HepG2 (cell line): ENCODE data around the gene GJD3. TPM values are rescaled to one million over a fixed set of nuclear protein-coding genes. Genes with fewer than 3 reads are reported as not detected.

Experiments used
- ATAC-seq: fragments of 200-7000 bp; cut with Tn5 transposase; 3 replicates; pipeline ENCODE4 v1.9.1; 2020; ENCODE audit warnings: mild to moderate bottlenecking, moderate library complexity
- BruUV-seq: library from RNA; stranded (reverse); fragments of 400-500 nt; replicated peaks from 2 replicates; lab custom pipeline; 2021; lab: Mats Ljungman, UMichigan
- CTCF ChIA-PET: fragments of 300-600 bp; formaldehyde crosslinking; extraction: SDS; loops from one replicate; lab custom pipeline; 2021; ENCODE audit warnings: low total read pairs, inconsistent platforms, low intra/inter-chr PET ratio; lab: Yijun Ruan, JAX
- POLR2A ChIA-PET: fragments of 350-600 bp; sonication (Branson Sonifier 250); formaldehyde crosslinking; loops from one replicate; lab custom pipeline; 2020; ENCODE audit warnings: antibody characterized with exemption, inconsistent platforms; lab: Yijun Ruan, JAX
- DNase-seq: peaks from one replicate; pipeline ENCODE4 v3.0.0-alpha.2; 2015; ENCODE audit warnings: low spot score
- FAIRE-seq: peaks from 3 replicates; lab custom pipeline; 2011; peaks lifted over from hg19 to GRCh38; lab: Jason Lieb, UNC
- H2AFZ ChIP-seq: one replicate; pipeline ENCODE4 v1.6.1; 2011; ENCODE audit warnings: low read length, inconsistent platforms
- H3K27ac ChIP-seq: fragments of 300-600 bp; 3 replicates; pipeline ENCODE4 v1.8.0; 2011; ENCODE audit warnings: mixed run types, mild to moderate bottlenecking, mixed read lengths, low read length, inconsistent platforms; ENCODE audit not compliant: insufficient read depth; ENCODE audit errors: extremely low read length
- H3K27me3 ChIP-seq, 2 experiments: fragments of 200-600 bp in 1 of 2; 2 replicates in 1 of 2; 3 replicates in 1 of 2; pipeline versions ENCODE4 v1.6.0 to v1.8.0; 2011; ENCODE audit warnings: low read length in 2 of 2, mild to moderate bottlenecking in 2 of 2, moderate library complexity in 2 of 2, inconsistent platforms in 1 of 2; ENCODE audit not compliant: insufficient read depth in 2 of 2, control insufficient read depth in 1 of 2
- H3K36me3 ChIP-seq, 2 experiments: fragments of 200-600 bp in 1 of 2; replicated peaks in 1 of 2; 2 replicates in 1 of 2; 3 replicates in 1 of 2; pipeline versions ENCODE4 v1.5.1 to v1.8.0; 2011; ENCODE audit warnings: low read length in 2 of 2, inconsistent platforms in 1 of 2; ENCODE audit not compliant: insufficient read depth in 2 of 2, control insufficient read depth in 1 of 2
- H3K4me1 ChIP-seq: 2 replicates; pipeline ENCODE4 v1.5.1; 2012; ENCODE audit warnings: low read length, inconsistent platforms; ENCODE audit not compliant: insufficient read depth
- H3K4me2 ChIP-seq: 2 replicates; pipeline ENCODE4 v1.6.0; 2011; ENCODE audit warnings: low read depth, low read length, inconsistent platforms
- H3K4me3 ChIP-seq, 3 experiments: fragments of 200-600 bp in 1 of 3; sonication (generic), shearing (Covaris generic) in 1 of 3; replicated peaks in 1 of 3; 2 replicates each; pipeline ENCODE4 v1.5.1; 2011 to 2016; ENCODE audit warnings: low read length in 3 of 3, inconsistent platforms in 2 of 3, low read depth in 2 of 3, mild to moderate bottlenecking in 2 of 3, control low read depth in 1 of 3, mixed read lengths in 1 of 3; ENCODE audit not compliant: insufficient read depth in 1 of 3
- H3K79me2 ChIP-seq: one replicate; pipeline ENCODE4 v1.6.1; 2011; ENCODE audit warnings: low read length, inconsistent platforms; ENCODE audit not compliant: insufficient read depth
- H3K9ac ChIP-seq: 2 replicates; pipeline ENCODE4 v1.6.0; 2011; ENCODE audit warnings: mild to moderate bottlenecking, low read depth, low read length, inconsistent platforms; ENCODE audit not compliant: insufficient read depth
- H3K9me3 ChIP-seq: 2 replicates; pipeline ENCODE4 v1.5.1; 2012; ENCODE audit warnings: mild to moderate bottlenecking, low read length
- H4K20me1 ChIP-seq: 2 replicates; pipeline ENCODE4 v1.6.0; 2011; ENCODE audit warnings: inconsistent platforms, mild to moderate bottlenecking, low read length, moderate library complexity; ENCODE audit not compliant: insufficient read depth
- CHD4 ChIP-seq: fragments of 200-600 bp; sonication (generic); IDR thresholded peaks from 2 replicates; pipeline ENCODE4 v1.7.0; 2017; ENCODE audit warnings: mild to moderate bottlenecking, low read length, borderline replicate concordance
- GLI4 ChIP-seq: sonication (generic); formaldehyde crosslinking; IDR thresholded peaks from 2 replicates; pipeline ENCODE4 v1.5.1; 2020; ENCODE audit warnings: missing genetic modification reagents, mild to moderate bottlenecking, moderate library complexity, borderline replicate concordance
- HMG20B ChIP-seq: conservative IDR thresholded peaks from 2 replicates; pipeline ENCODE4 v1.6.1; 2016; ENCODE audit warnings: missing genetic modification reagents, missing compliant biosample characterization
- KAT2B ChIP-seq: fragments of 150-350 bp; IDR thresholded peaks from 2 replicates; pipeline ENCODE4 v1.6.1; 2014; ENCODE audit warnings: low read depth, low read length, borderline replicate concordance
- MATR3 ChIP-seq: sonication (generic); formaldehyde crosslinking; IDR thresholded peaks from 2 replicates; pipeline ENCODE4 v1.4.0; 2020; ENCODE audit warnings: missing genetic modification reagents
- NCOA5 ChIP-seq: sonication (generic); formaldehyde crosslinking; IDR thresholded peaks from 2 replicates; pipeline ENCODE4 v1.4.0; 2020; ENCODE audit warnings: missing genetic modification reagents
- NONO ChIP-seq, 2 experiments: fragments of 450-650 bp in 1 of 2; sonication (generic) in 1 of 2; formaldehyde crosslinking in 1 of 2; IDR thresholded peaks in 1 of 2; conservative IDR thresholded peaks in 1 of 2; 2 replicates each; pipeline versions ENCODE4 v1.6.1 to v1.8.0; 2017 to 2022; ENCODE audit warnings: mild to moderate bottlenecking in 1 of 2, missing genetic modification reagents in 1 of 2, moderate library complexity in 1 of 2
- NR2F2 ChIP-seq: IDR thresholded peaks from 2 replicates; pipeline ENCODE4 v1.6.1; 2012; ENCODE audit warnings: low read depth, inconsistent platforms, borderline replicate concordance
- ZBTB38 ChIP-seq: sonication (generic); formaldehyde crosslinking; IDR thresholded peaks from 2 replicates; pipeline ENCODE4 v1.5.1; 2020; ENCODE audit warnings: mild to moderate bottlenecking, missing genetic modification reagents
- ZNF296 ChIP-seq: sonication (generic); formaldehyde crosslinking; conservative IDR thresholded peaks from 2 replicates; pipeline ENCODE4 v1.5.0; 2020; ENCODE audit warnings: mild to moderate bottlenecking, missing genetic modification reagents
- ZNF780A ChIP-seq: sonication (generic); formaldehyde crosslinking; IDR thresholded peaks from 2 replicates; pipeline ENCODE4 v1.8.0; 2022; ENCODE audit warnings: mild to moderate bottlenecking, missing genetic modification reagents, moderate library complexity
- ZNF790 ChIP-seq: sonication (generic); formaldehyde crosslinking; IDR thresholded peaks from 2 replicates; pipeline ENCODE4 v1.8.0; 2022; ENCODE audit warnings: missing genetic modification reagents, mild to moderate bottlenecking, borderline replicate concordance
- WGBS: methylation state at CpG from one replicate; pipeline ENCODE4 v1.1.6; 2017; ENCODE audit warnings: low lambda C conversion rate; 5-methylcytosine and 5-hydroxymethylcytosine counted together
- in situ Hi-C: cut with HindIII; loops from 2 replicates; pipeline ENCODE4 v1.10.0; 2017; ENCODE audit warnings: low pct_unique_long_range_greater_than_20kb; ENCODE audit not compliant: extremely low pct_ligation_motif_present
- intact Hi-C: fragments of 100-400 bp; cut with micrococcal nuclease; formaldehyde crosslinking; loops from one replicate; pipeline ENCODE4 v1.10.0; 2022; ENCODE audit not compliant: unreplicated experiment
- polyA plus RNA-seq, 8 experiments: library from polyadenylated mRNA; depleted of rRNA in 3 of 8; stranded (reverse) in 7 of 8; unstranded in 1 of 8; fragments of >200 nt; fragmentation: Illumina TruSeq in 4 of 8; extraction: Trizol in 4 of 8; gene quantifications; 2 replicates each; pipeline versions ENCODE4 v1.2.1 to v1.2.3, GENCODE V29; 2011 to 2016; ENCODE audit warnings: low read depth in 4 of 8, missing spikeins in 1 of 8, mixed read lengths in 1 of 8; ENCODE audit not compliant: insufficient read depth in 1 of 8
- total RNA-seq, 5 experiments: library from RNA; depleted of rRNA; stranded (reverse); fragments of >200 nt; fragmentation: Illumina TruSeq; extraction: Trizol; gene quantifications; 2 replicates each; pipeline ENCODE4 v1.2.3, GENCODE V29; 2016; ENCODE audit warnings: low read depth in 1 of 5
- TF ChIP-seq, protein P1 (sequence below): sonication (generic); formaldehyde crosslinking; conservative IDR thresholded peaks from 2 replicates; pipeline ENCODE4 v1.8.0; 2022; ENCODE audit warnings: missing genetic modification reagents
- TF ChIP-seq, protein P2 (sequence below): sonication (generic); formaldehyde crosslinking; IDR thresholded peaks from 2 replicates; pipeline ENCODE4 v1.5.1; 2020; ENCODE audit warnings: missing genetic modification reagents, mild to moderate bottlenecking, borderline replicate concordance
- TF ChIP-seq, protein P3 (sequence below), 2 experiments: sonication (generic) in 1 of 2; formaldehyde crosslinking in 1 of 2; IDR thresholded peaks; 2 replicates each; pipeline versions ENCODE4 v1.5.1 to v1.6.1; 2011 to 2020; ENCODE audit warnings: borderline replicate concordance in 1 of 2, low read depth in 1 of 2, low read length in 1 of 2, mild to moderate bottlenecking in 1 of 2, missing genetic modification reagents in 1 of 2, moderate library complexity in 1 of 2
- TF ChIP-seq, protein P4 (sequence below): sonication (generic); formaldehyde crosslinking; IDR thresholded peaks from 2 replicates; pipeline ENCODE4 v1.4.0; 2020; ENCODE audit warnings: missing genetic modification reagents

Gene GJD3
- total and polyA plus RNA-seq, 2 of the 13 experiments (the other 11 are each of a cell fraction or from before 2014, with no cell fraction given) = not detected

DNA sequence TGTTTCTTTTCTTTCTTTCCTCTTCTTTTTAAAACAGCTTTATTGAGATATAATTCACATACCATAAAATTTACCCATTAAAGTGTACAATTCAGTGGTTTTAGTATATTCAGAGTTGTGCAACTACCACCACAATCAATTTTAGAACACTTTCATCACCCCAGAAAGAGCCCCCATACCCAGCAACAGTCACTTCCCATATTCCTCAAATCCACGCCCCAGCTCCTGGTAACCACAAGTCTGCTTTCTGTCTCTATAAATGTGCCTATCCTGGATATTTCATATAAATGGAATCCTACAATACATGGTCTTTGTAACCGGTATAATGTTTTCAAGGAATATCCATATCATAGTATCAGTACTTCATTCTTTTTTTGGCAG lies 36.2 kb downstream of the GJD3 start:
- Histone ChIP-seq H3K4me3 (no peak overlapping the region), H3K4me1 (peaks cover 77% of the 10 kb centered on the region), H3K36me3 (peaks cover 0 to 6% of the 10 kb centered on the region in 2 experiments; a peak in 1 of 5 replicates), H3K9ac (no peak overlapping the region), H3K79me2 (peaks cover 19% of the 10 kb centered on the region), H3K27me3 (no peaks in the 10 kb centered on the region), H3K4me2 (no peak overlapping the region), H2AFZ (no peak overlapping the region), H3K27ac (no peak overlapping the region), H4K20me1 (peaks cover 31% of the 10 kb centered on the region), H3K9me3 (no peaks in the 10 kb centered on the region)
- POLR2A ChIA-PET = interaction anchor here (0.7 to 5.3 kb wide), 4 partner anchors 9 to 26 kb away, joined by 3 to 48 read pairs (median 3); no protein-coding TSS in a partner anchor
- in situ Hi-C loops (no loop called here), intact Hi-C loops (no loop called here)
- no TSS peak for BruUV-seq
- no peak for TF ChIP-seq ZBTB38
- no peak for TF ChIP-seq NONO (IDR thresholded peaks at IDR 0.05)
- no peak for TF ChIP-seq NONO (CRISPR knock-in tag; conservative IDR thresholded peaks at IDR 0.05)
- TF ChIP-seq, protein P1, sequence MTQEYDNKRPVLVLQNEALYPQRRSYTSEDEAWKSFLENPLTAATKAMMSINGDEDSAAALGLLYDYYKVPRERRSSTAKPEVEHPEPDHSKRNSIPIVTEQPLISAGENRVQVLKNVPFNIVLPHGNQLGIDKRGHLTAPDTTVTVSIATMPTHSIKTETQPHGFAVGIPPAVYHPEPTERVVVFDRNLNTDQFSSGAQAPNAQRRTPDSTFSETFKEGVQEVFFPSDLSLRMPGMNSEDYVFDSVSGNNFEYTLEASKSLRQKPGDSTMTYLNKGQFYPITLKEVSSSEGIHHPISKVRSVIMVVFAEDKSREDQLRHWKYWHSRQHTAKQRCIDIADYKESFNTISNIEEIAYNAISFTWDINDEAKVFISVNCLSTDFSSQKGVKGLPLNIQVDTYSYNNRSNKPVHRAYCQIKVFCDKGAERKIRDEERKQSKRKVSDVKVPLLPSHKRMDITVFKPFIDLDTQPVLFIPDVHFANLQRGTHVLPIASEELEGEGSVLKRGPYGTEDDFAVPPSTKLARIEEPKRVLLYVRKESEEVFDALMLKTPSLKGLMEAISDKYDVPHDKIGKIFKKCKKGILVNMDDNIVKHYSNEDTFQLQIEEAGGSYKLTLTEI (CRISPR knock-in tag) = no peak
- TF ChIP-seq ZNF790 (CRISPR knock-in tag) = no peak
- TF ChIP-seq GLI4 (CRISPR knock-in tag) = no peak
- no peak for TF ChIP-seq KAT2B
- no peak for TF ChIP-seq ZNF296 (CRISPR knock-in tag)
- TF ChIP-seq NR2F2 = no peak
- TF ChIP-seq, protein P2, sequence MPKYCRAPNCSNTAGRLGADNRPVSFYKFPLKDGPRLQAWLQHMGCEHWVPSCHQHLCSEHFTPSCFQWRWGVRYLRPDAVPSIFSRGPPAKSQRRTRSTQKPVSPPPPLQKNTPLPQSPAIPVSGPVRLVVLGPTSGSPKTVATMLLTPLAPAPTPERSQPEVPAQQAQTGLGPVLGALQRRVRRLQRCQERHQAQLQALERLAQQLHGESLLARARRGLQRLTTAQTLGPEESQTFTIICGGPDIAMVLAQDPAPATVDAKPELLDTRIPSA (CRISPR knock-in tag) = no peak
- no peak for TF ChIP-seq HMG20B
- TF ChIP-seq CHD4 = no peak
- TF ChIP-seq, protein P3, sequence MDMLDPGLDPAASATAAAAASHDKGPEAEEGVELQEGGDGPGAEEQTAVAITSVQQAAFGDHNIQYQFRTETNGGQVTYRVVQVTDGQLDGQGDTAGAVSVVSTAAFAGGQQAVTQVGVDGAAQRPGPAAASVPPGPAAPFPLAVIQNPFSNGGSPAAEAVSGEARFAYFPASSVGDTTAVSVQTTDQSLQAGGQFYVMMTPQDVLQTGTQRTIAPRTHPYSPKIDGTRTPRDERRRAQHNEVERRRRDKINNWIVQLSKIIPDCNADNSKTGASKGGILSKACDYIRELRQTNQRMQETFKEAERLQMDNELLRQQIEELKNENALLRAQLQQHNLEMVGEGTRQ (IDR thresholded peaks at IDR 0.05; ENCODE audit: low read depth, low read length) = no peak
- TF ChIP-seq, protein P3 (CRISPR knock-in tag; IDR thresholded peaks at IDR 0.05; ENCODE audit: borderline replicate concordance) = no peak
- TF ChIP-seq MATR3 = no peak
- no peak for TF ChIP-seq ZNF780A
- TF ChIP-seq, protein P4, sequence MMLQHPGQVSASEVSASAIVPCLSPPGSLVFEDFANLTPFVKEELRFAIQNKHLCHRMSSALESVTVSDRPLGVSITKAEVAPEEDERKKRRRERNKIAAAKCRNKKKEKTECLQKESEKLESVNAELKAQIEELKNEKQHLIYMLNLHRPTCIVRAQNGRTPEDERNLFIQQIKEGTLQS (CRISPR knock-in tag) = no peak
- TF ChIP-seq NCOA5 = no peak
- ATAC-seq (no peak), FAIRE-seq (no peak), DNase-seq (no peak)
- CTCF ChIA-PET = no interaction called here
- whole genome bisulfite sequencing = 98% methylated on average over 2 of the region's 2 CpGs
